AG20443 (cell line): ENCODE measurements around the gene YRDC.

Experiments used
- DNase-seq: peaks from one replicate; pipeline ENCODE4 v3.0.0; 2012; ENCODE audit warnings: low spot score, mixed read lengths

The YRDC gene

GRCh38 chr1:37807555-37808368 lies at the start of gene YRDC, which contains the start of gene C1orf122:
TSS of gene YRDC (minus strand) at chr1:37808208. CDS start at chr1:37808180, 28 bp downstream.
TSS of gene C1orf122 (plus strand) at chr1:37807790. CDS start at chr1:37808405, 615 bp downstream.
- DNase-seq: peak; percentile 98

- no peak for DNase-seq
Observed at GRCh38 chr1:37854406-37854805, 46.4 kb upstream of the YRDC start.

GRCh38 chr1:37853157-37853556 lies 45.1 kb upstream of the YRDC start:
- no peak for DNase-seq

GRCh38 chr1:37851782-37852210 lies 43.8 kb upstream of the YRDC start:
- DNase-seq: no peak

GRCh38 chr1:37851262-37851661 lies 43.3 kb upstream of the YRDC start:
- DNase-seq: no peak

- no peak for DNase-seq
Observed at GRCh38 chr1:37850352-37850955, 42.4 kb upstream of the YRDC start.

- DNase-seq: no peak
Observed at GRCh38 chr1:37849480-37849879, 41.5 kb upstream of the YRDC start.

GRCh38 chr1:37846647-37847339 lies 38.8 kb upstream of the YRDC start:
- DNase-seq: no peak

- DNase-seq: no peak
Observed at GRCh38 chr1:37845786-37846185, 37.8 kb upstream of the YRDC start.

- DNase-seq: no peak
Observed at GRCh38 chr1:37845049-37845646, 37.1 kb upstream of the YRDC start.

- DNase-seq: no peak
Observed at GRCh38 chr1:37844536-37844935, 36.5 kb upstream of the YRDC start.

GRCh38 chr1:37841652-37842051 lies 33.6 kb upstream of the YRDC start:
- no peak for DNase-seq

- no peak for DNase-seq
Observed at GRCh38 chr1:37840711-37841110, 32.7 kb upstream of the YRDC start.

GRCh38 chr1:37839676-37840075 lies 31.7 kb upstream of the YRDC start:
- DNase-seq: no peak

- no peak for DNase-seq
Observed at GRCh38 chr1:37836788-37837187, 28.8 kb upstream of the YRDC start.

- DNase-seq: no peak
Observed at GRCh38 chr1:37831809-37832208, 23.8 kb upstream of the YRDC start.

- DNase-seq: no peak
Observed at GRCh38 chr1:37831109-37831508, 23.1 kb upstream of the YRDC start.

GRCh38 chr1:37828410-37829074 lies 20.5 kb upstream of the YRDC start:
- DNase-seq: no peak

- no peak for DNase-seq
Observed at GRCh38 chr1:37825506-37825905, 17.5 kb upstream of the YRDC start.

GRCh38 chr1:37824001-37824400 lies 16.0 kb upstream of the YRDC start:
- no peak for DNase-seq

GRCh38 chr1:37822906-37823815 lies 15.2 kb upstream of the YRDC start:
- no peak for DNase-seq
